GM12801 (cell line): Measurements from ENCODE around the gene SPDYA.

Experiments used
- CTCF ChIP-seq: IDR thresholded peaks from one replicate; pipeline ENCODE4 v1.5.1; 2011; ENCODE audit warnings: control low read depth; ENCODE audit not compliant: insufficient read length; ENCODE audit errors: extremely low read depth

Gene SPDYA

GRCh38 chr2:28833740-28834470 lies 23.3 kb downstream of the SPDYA start:
- no peak for TF ChIP-seq CTCF

GRCh38 chr2:28835781-28836180 lies 25.1 kb downstream of the SPDYA start:
- no peak for TF ChIP-seq CTCF

GRCh38 chr2:28838971-28839370 lies 28.3 kb downstream of the SPDYA start:
- TF ChIP-seq CTCF, result no peak

GRCh38 chr2:28842042-28842441 lies 31.4 kb downstream of the SPDYA start:
- TF ChIP-seq CTCF, result no peak

GRCh38 chr2:28855193-28855592 lies 44.6 kb downstream of the SPDYA start:
- no peak for TF ChIP-seq CTCF

GRCh38 chr2:28855977-28856376 lies 45.3 kb downstream of the SPDYA start:
- TF ChIP-seq CTCF, result no peak

GRCh38 chr2:28868611-28869010 lies 58.0 kb downstream of the SPDYA start:
- no peak for TF ChIP-seq CTCF
